ENCODE data around the gene SLC35A3.

DNA sequence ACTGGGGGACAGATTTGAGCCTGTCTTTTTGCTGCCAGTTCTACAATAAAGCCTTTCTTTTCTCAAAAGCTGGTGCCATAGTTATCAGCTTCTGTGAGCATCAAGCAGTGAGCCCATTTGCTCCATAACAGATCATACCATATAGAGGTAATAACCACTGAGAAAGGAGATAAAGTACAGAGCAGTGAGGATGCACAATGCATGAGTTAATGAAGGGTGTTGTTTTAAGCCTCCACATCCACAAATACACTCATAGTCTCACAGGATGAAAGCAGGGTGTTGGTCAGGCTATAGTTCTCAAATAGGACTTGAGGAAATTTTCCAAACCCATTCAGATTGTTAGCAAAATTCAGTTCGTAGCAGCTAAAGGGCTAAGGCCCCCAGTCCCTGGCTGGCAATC lies 25.6 kb upstream of the SLC35A3 start:
- TF ChIP-seq POLR2A (IDR thresholded peaks at IDR 0.05) = no peak
- TF ChIP-seq, protein P1, sequence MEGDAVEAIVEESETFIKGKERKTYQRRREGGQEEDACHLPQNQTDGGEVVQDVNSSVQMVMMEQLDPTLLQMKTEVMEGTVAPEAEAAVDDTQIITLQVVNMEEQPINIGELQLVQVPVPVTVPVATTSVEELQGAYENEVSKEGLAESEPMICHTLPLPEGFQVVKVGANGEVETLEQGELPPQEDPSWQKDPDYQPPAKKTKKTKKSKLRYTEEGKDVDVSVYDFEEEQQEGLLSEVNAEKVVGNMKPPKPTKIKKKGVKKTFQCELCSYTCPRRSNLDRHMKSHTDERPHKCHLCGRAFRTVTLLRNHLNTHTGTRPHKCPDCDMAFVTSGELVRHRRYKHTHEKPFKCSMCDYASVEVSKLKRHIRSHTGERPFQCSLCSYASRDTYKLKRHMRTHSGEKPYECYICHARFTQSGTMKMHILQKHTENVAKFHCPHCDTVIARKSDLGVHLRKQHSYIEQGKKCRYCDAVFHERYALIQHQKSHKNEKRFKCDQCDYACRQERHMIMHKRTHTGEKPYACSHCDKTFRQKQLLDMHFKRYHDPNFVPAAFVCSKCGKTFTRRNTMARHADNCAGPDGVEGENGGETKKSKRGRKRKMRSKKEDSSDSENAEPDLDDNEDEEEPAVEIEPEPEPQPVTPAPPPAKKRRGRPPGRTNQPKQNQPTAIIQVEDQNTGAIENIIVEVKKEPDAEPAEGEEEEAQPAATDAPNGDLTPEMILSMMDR (IDR thresholded peaks at IDR 0.05) = no peak

Data from sigmoid colon (tissue), 3 donors.